ENCODE data around the gene STAP1. TPM values are rescaled to one million over a fixed set of nuclear protein-coding genes. Genes with fewer than 3 reads are reported as not detected.

Gene STAP1
- total RNA-seq, 1 experiment from 2014 or later, result not detected

DNA sequence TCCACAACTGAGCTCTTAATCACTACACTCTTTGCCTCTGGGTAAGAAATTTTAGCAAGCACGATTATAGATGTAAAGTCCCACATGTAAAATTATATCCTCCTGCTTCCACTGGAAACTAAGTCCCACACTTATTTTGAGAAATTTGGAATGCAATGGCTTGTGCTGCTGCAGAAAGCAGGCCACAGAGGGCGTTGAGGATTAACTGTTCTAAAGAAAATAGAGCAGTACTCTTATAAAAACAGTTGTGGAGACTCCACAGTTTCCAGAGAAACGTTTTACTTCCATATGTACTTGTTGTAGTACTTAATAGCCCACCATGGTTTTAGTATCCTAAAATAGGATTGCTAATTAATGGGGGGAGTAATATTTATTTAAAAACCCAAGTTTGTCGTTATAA, 11.6 kb upstream of the STAP1 start:
- H3K27ac Mint-ChIP-seq, result no peak overlapping the region
- POLR2A ChIA-PET, result no interaction called here
- DNase-seq (ENCODE audit: low spot score) (no peak), ATAC-seq (no peak)
- H3K4me3 Mint-ChIP-seq, result no peak overlapping the region
- CTCF ChIA-PET, result no interaction called here
- H3K4me1 Mint-ChIP-seq, result peaks cover 10% of the 10 kb centered on the region
- peaks cover 3% of the 10 kb centered on the region; the same call in 1 of the 2 replicates for H3K9me3 Mint-ChIP-seq
- peaks cover 5% of the 10 kb centered on the region for H3K36me3 Mint-ChIP-seq
- H3K27me3 Mint-ChIP-seq (ENCODE audit: low read depth), result no peaks in the 10 kb centered on the region
- TF ChIP-seq NR2C2 (CRISPR knock-in tag; IDR thresholded peaks at IDR 0.05) (no peak), GRHL2 (CRISPR knock-in tag; IDR thresholded peaks at IDR 0.05; ENCODE audit: insufficient replicate concordance, severe bottlenecking) (no peak), JAZF1 (CRISPR knock-in tag; IDR thresholded peaks at IDR 0.05) (no peak), CBFB (CRISPR knock-in tag; IDR thresholded peaks at IDR 0.05; ENCODE audit: low read depth) (no peak), RELA (CRISPR knock-in tag; IDR thresholded peaks at IDR 0.05; ENCODE audit: borderline replicate concordance) (no peak), TEAD4 (CRISPR knock-in tag; IDR thresholded peaks at IDR 0.05) (no peak), PRRX2 (CRISPR knock-in tag; IDR thresholded peaks at IDR 0.05) (no peak), ESRRA (CRISPR knock-in tag; IDR thresholded peaks at IDR 0.05; ENCODE audit: borderline replicate concordance) (no peak)
- TF ChIP-seq, protein P1, sequence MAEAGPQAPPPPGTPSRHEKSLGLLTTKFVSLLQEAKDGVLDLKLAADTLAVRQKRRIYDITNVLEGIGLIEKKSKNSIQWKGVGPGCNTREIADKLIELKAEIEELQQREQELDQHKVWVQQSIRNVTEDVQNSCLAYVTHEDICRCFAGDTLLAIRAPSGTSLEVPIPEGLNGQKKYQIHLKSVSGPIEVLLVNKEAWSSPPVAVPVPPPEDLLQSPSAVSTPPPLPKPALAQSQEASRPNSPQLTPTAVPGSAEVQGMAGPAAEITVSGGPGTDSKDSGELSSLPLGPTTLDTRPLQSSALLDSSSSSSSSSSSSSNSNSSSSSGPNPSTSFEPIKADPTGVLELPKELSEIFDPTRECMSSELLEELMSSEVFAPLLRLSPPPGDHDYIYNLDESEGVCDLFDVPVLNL (CRISPR knock-in tag; IDR thresholded peaks at IDR 0.05; ENCODE audit: borderline replicate concordance, low read depth), result no peak
- TF ChIP-seq, protein P2, sequence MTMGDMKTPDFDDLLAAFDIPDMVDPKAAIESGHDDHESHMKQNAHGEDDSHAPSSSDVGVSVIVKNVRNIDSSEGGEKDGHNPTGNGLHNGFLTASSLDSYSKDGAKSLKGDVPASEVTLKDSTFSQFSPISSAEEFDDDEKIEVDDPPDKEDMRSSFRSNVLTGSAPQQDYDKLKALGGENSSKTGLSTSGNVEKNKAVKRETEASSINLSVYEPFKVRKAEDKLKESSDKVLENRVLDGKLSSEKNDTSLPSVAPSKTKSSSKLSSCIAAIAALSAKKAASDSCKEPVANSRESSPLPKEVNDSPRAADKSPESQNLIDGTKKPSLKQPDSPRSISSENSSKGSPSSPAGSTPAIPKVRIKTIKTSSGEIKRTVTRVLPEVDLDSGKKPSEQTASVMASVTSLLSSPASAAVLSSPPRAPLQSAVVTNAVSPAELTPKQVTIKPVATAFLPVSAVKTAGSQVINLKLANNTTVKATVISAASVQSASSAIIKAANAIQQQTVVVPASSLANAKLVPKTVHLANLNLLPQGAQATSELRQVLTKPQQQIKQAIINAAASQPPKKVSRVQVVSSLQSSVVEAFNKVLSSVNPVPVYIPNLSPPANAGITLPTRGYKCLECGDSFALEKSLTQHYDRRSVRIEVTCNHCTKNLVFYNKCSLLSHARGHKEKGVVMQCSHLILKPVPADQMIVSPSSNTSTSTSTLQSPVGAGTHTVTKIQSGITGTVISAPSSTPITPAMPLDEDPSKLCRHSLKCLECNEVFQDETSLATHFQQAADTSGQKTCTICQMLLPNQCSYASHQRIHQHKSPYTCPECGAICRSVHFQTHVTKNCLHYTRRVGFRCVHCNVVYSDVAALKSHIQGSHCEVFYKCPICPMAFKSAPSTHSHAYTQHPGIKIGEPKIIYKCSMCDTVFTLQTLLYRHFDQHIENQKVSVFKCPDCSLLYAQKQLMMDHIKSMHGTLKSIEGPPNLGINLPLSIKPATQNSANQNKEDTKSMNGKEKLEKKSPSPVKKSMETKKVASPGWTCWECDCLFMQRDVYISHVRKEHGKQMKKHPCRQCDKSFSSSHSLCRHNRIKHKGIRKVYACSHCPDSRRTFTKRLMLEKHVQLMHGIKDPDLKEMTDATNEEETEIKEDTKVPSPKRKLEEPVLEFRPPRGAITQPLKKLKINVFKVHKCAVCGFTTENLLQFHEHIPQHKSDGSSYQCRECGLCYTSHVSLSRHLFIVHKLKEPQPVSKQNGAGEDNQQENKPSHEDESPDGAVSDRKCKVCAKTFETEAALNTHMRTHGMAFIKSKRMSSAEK (CRISPR knock-in tag; IDR thresholded peaks at IDR 0.05; ENCODE audit: borderline replicate concordance), result no peak
- TF ChIP-seq, protein P3, sequence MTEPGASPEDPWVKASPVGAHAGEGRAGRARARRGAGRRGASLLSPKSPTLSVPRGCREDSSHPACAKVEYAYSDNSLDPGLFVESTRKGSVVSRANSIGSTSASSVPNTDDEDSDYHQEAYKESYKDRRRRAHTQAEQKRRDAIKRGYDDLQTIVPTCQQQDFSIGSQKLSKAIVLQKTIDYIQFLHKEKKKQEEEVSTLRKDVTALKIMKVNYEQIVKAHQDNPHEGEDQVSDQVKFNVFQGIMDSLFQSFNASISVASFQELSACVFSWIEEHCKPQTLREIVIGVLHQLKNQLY (CRISPR knock-in tag; IDR thresholded peaks at IDR 0.05), result no peak
- TF ChIP-seq, protein P4, sequence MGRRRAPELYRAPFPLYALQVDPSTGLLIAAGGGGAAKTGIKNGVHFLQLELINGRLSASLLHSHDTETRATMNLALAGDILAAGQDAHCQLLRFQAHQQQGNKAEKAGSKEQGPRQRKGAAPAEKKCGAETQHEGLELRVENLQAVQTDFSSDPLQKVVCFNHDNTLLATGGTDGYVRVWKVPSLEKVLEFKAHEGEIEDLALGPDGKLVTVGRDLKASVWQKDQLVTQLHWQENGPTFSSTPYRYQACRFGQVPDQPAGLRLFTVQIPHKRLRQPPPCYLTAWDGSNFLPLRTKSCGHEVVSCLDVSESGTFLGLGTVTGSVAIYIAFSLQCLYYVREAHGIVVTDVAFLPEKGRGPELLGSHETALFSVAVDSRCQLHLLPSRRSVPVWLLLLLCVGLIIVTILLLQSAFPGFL (CRISPR knock-in tag; IDR thresholded peaks at IDR 0.05; ENCODE audit: borderline replicate concordance), result no peak
- TF ChIP-seq, protein P5, sequence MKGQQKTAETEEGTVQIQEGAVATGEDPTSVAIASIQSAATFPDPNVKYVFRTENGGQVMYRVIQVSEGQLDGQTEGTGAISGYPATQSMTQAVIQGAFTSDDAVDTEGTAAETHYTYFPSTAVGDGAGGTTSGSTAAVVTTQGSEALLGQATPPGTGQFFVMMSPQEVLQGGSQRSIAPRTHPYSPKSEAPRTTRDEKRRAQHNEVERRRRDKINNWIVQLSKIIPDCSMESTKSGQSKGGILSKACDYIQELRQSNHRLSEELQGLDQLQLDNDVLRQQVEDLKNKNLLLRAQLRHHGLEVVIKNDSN (CRISPR knock-in tag; IDR thresholded peaks at IDR 0.05), result no peak

DNA sequence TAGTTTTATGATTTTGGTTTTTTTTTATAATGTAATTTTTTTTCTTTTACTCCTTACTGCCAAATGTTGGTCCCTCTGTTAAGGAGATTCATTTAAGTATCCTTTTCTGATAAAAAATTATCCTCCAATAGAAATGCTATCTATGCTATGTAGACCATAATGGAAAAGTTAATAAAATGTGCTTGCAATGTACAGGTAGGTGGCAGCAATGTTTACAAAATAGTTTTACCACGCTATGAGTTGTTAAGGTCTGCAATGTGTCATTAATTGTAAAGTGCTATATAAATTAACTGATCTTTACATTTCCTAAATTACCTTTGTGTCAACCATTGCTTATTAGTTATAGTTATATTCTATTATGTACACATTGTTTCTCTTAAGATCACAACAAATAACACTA, 9.4 kb upstream of the STAP1 start:
- CTCF ChIA-PET, result no interaction called here
- Mint-ChIP-seq H3K27me3 (ENCODE audit: low read depth) (no peaks in the 10 kb centered on the region), H3K4me1 (peaks cover 5% of the 10 kb centered on the region; the same call in 1 of the 2 replicates), H3K36me3 (no peaks in the 10 kb centered on the region; the same call in 1 of the 2 replicates), H3K4me3 (no peak overlapping the region), H3K27ac (no peak overlapping the region), H3K9me3 (peaks cover 3% of the 10 kb centered on the region; the same call in 1 of the 2 replicates)
- TF ChIP-seq NR2C2 (CRISPR knock-in tag; IDR thresholded peaks at IDR 0.05) (no peak), GTF2I (CRISPR knock-in tag; conservative IDR thresholded peaks at IDR 0.05) (no peak)
- TF ChIP-seq, protein P6, sequence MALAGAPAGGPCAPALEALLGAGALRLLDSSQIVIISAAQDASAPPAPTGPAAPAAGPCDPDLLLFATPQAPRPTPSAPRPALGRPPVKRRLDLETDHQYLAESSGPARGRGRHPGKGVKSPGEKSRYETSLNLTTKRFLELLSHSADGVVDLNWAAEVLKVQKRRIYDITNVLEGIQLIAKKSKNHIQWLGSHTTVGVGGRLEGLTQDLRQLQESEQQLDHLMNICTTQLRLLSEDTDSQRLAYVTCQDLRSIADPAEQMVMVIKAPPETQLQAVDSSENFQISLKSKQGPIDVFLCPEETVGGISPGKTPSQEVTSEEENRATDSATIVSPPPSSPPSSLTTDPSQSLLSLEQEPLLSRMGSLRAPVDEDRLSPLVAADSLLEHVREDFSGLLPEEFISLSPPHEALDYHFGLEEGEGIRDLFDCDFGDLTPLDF (CRISPR knock-in tag; IDR thresholded peaks at IDR 0.05), result no peak
- TF ChIP-seq, protein P7, sequence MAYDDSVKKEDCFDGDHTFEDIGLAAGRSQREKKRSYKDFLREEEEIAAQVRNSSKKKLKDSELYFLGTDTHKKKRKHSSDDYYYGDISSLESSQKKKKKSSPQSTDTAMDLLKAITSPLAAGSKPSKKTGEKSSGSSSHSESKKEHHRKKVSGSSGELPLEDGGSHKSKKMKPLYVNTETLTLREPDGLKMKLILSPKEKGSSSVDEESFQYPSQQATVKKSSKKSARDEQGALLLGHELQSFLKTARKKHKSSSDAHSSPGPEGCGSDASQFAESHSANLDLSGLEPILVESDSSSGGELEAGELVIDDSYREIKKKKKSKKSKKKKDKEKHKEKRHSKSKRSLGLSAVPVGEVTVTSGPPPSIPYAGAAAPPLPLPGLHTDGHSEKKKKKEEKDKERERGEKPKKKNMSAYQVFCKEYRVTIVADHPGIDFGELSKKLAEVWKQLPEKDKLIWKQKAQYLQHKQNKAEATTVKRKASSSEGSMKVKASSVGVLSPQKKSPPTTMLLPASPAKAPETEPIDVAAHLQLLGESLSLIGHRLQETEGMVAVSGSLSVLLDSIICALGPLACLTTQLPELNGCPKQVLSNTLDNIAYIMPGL (CRISPR knock-in tag; IDR thresholded peaks at IDR 0.05), result no peak
- POLR2A ChIA-PET, result no interaction called here
- no peak for DNase-seq (ENCODE audit: low spot score)
- no peak for ATAC-seq
